GM12878 (cell line): ENCODE data around the gene AK5. TPM values are rescaled to one million over a fixed set of nuclear protein-coding genes. Genes with fewer than 3 reads are reported as not detected.

Source experiments
- ATAC-seq: fragments of 200-7000 bp; cut with Tn5 transposase; 3 replicates; pipeline ENCODE4 v1.9.1; 2020; ENCODE audit warnings: mild to moderate bottlenecking, moderate library complexity
- BruUV-seq: library from RNA; stranded (reverse); fragments of 400-500 nt; replicated peaks from 2 replicates; lab custom pipeline; 2021; lab: Mats Ljungman, UMichigan
- CTCF ChIA-PET: fragments of 300-600 bp; sonication (Branson Sonifier 250); formaldehyde crosslinking; extraction: SDS; loops from one replicate; lab custom pipeline; 2021; ENCODE audit warnings: inconsistent platforms; lab: Yijun Ruan, JAX
- POLR2A ChIA-PET: fragments of 350-600 bp; formaldehyde crosslinking; extraction: SDS; loops from one replicate; lab custom pipeline; 2021; ENCODE audit warnings: inconsistent platforms; lab: Charles Lee
- RAD21 ChIA-PET: fragments of 300-600 bp; sonication (Branson Sonifier 250); formaldehyde crosslinking; loops from one replicate; lab custom pipeline; 2023; ENCODE audit warnings: antibody characterized with exemption; ENCODE audit not compliant: unreplicated experiment; lab: Charles Lee
- SMC1A ChIA-PET: fragments of 300-600 bp; sonication (Branson Sonifier 250); formaldehyde crosslinking; loops from one replicate; lab custom pipeline; 2023; ENCODE audit not compliant: unreplicated experiment, uncharacterized antibody; lab: Charles Lee
- DNase-seq: peaks from one replicate; pipeline ENCODE4 v3.0.0-alpha.2; 2011; ENCODE audit warnings: low read depth, low spot score
- FAIRE-seq: peaks from 3 replicates; lab custom pipeline; 2011; peaks lifted over from hg19 to GRCh38; lab: Jason Lieb, UNC
- H2AFZ ChIP-seq: 2 replicates; pipeline ENCODE4 v1.6.0; 2011; ENCODE audit warnings: low read depth, low read length, control low read depth; ENCODE audit not compliant: control insufficient read depth
- H3K27ac ChIP-seq: 2 replicates; pipeline ENCODE4 v1.5.1; 2011; ENCODE audit warnings: control low read depth; ENCODE audit not compliant: control insufficient read depth, insufficient read depth
- H3K27me3 ChIP-seq, 2 experiments: replicated peaks in 1 of 2; 2 replicates each; pipeline versions ENCODE4 v1.6.0 to v1.6.1; 2011; ENCODE audit warnings: low read length in 1 of 2; ENCODE audit not compliant: control insufficient read depth in 2 of 2, insufficient read depth in 2 of 2
- H3K36me3 ChIP-seq, 2 experiments: 2 replicates each; pipeline ENCODE4 v1.5.1; 2011; ENCODE audit warnings: low read length in 1 of 2; ENCODE audit not compliant: control insufficient read depth in 2 of 2, insufficient read depth in 2 of 2
- H3K4me1 ChIP-seq: 2 replicates; pipeline ENCODE4 v1.6.1; 2011; ENCODE audit warnings: mild to moderate bottlenecking, low read length, moderate library complexity, mixed read lengths; ENCODE audit not compliant: control insufficient read depth, insufficient read depth
- H3K4me2 ChIP-seq: 2 replicates; pipeline ENCODE4 v1.6.0; 2011; ENCODE audit warnings: control low read depth; ENCODE audit not compliant: control insufficient read depth, insufficient read depth
- H3K4me3 ChIP-seq: fragments of 200-600 bp; sonication (generic); 2 replicates; pipeline ENCODE4 v1.5.1; 2016
- H3K79me2 ChIP-seq: 2 replicates; pipeline ENCODE4 v1.6.0; 2011; ENCODE audit warnings: low read length; ENCODE audit not compliant: control insufficient read depth, insufficient read depth
- H3K9ac ChIP-seq: 2 replicates; pipeline ENCODE4 v1.8.0; 2011; ENCODE audit warnings: low read length, control low read depth, mixed read lengths; ENCODE audit not compliant: control insufficient read depth, insufficient read depth
- H3K9me3 ChIP-seq: replicated peaks from 3 replicates; pipeline ENCODE4 v1.5.1; 2011; ENCODE audit warnings: mild to moderate bottlenecking, low read length; ENCODE audit not compliant: control insufficient read depth, insufficient read depth
- H4K20me1 ChIP-seq: 2 replicates; pipeline ENCODE4 v1.6.0; 2011; ENCODE audit not compliant: control insufficient read depth, insufficient read depth
- FOS ChIP-seq: IDR thresholded peaks from 3 replicates; pipeline ENCODE4 v1.6.1; 2011; ENCODE audit warnings: borderline replicate concordance; ENCODE audit not compliant: insufficient read length; ENCODE audit errors: extremely low read depth
- HDAC6 ChIP-seq: fragments of 200-600 bp; sonication (generic); IDR thresholded peaks from one replicate; pipeline ENCODE4 v1.8.0; 2017; ENCODE audit warnings: antibody characterized with exemption; ENCODE audit not compliant: unreplicated experiment
- RUNX3 ChIP-seq: IDR thresholded peaks from 2 replicates; pipeline ENCODE4 v1.6.1; 2012; ENCODE audit warnings: low read length, inconsistent platforms
- STAT3 ChIP-seq: IDR thresholded peaks from 2 replicates; pipeline ENCODE4 v1.6.1; 2011; ENCODE audit warnings: low read depth, low read length, improper control_type of control experiment
- TCF7 ChIP-seq: IDR thresholded peaks from 2 replicates; pipeline ENCODE4 v1.6.1; 2014; ENCODE audit warnings: antibody characterized with exemption, borderline replicate concordance
- ZBTB33 ChIP-seq: fragments of 450-650 bp; IDR thresholded peaks from 2 replicates; pipeline ENCODE4 v1.6.1; 2017; ENCODE audit warnings: mild to moderate bottlenecking
- ZNF217 ChIP-seq: fragments of 450-650 bp; IDR thresholded peaks from 2 replicates; pipeline ENCODE4 v1.6.1; 2017; ENCODE audit warnings: antibody characterized with exemption, mild to moderate bottlenecking
- WGBS: methylation state at CpG from one replicate; pipeline ENCODE4 v1.1.6; 2016; ENCODE audit warnings: low lambda C conversion rate; ENCODE audit not compliant: insufficient replicate concordance, insufficient coverage; ENCODE audit errors: missing lambda C conversion rate; 5-methylcytosine and 5-hydroxymethylcytosine counted together
- in situ Hi-C: fragments of 300-500 bp; cut with MboI; formaldehyde crosslinking; loops from 9 replicates; pipeline ENCODE4 v1.14.3; 2018; ENCODE audit warnings: mixed read lengths
- intact Hi-C: fragments of 100-400 bp; cut with micrococcal nuclease; formaldehyde crosslinking; loops from one replicate; pipeline ENCODE4 v1.14.2; 2022; ENCODE audit not compliant: unreplicated experiment
- polyA plus RNA-seq, 11 experiments: library from polyadenylated mRNA; depleted of rRNA in 4 of 11; unstranded in 6 of 11; stranded (reverse) in 5 of 11; fragments of >200 nt; fragmentation: Nextera tagmentation in 4 of 11; fragmentation: Illumina TruSeq in 1 of 11; extraction: Ambion mirVana in 4 of 11; extraction: Trizol in 1 of 11; gene quantifications; 1 replicate in 1 of 11; 2 replicates in 10 of 11; pipeline versions ENCODE4 v1.2.1 to v1.2.3, GENCODE V29; 2011 to 2016; ENCODE audit warnings: inconsistent platforms in 2 of 11, missing spikeins in 2 of 11, low read depth in 1 of 11
- total RNA-seq, 4 experiments: library from RNA; depleted of rRNA in 3 of 4; stranded (reverse); fragments of >200 nt in 3 of 4; fragmentation: Illumina TruSeq in 1 of 4; extraction: Trizol in 1 of 4; gene quantifications; 2 replicates each; pipeline versions ENCODE4 v1.2.1 to v1.2.3, GENCODE V29; 2013 to 2021
- TF ChIP-seq, protein P1 (sequence below): fragments of 450-650 bp; IDR thresholded peaks from 2 replicates; pipeline ENCODE4 v1.6.1; 2017; ENCODE audit warnings: mild to moderate bottlenecking, low read depth, inconsistent platforms; ENCODE audit not compliant: poor library complexity, severe bottlenecking

The AK5 gene
- total and polyA plus RNA-seq, 10 of the 15 experiments (the other 5 are each of a cell fraction or from before 2014, with no cell fraction given) = 0.08 to 0.33 TPM; not detected in 8

DNA sequence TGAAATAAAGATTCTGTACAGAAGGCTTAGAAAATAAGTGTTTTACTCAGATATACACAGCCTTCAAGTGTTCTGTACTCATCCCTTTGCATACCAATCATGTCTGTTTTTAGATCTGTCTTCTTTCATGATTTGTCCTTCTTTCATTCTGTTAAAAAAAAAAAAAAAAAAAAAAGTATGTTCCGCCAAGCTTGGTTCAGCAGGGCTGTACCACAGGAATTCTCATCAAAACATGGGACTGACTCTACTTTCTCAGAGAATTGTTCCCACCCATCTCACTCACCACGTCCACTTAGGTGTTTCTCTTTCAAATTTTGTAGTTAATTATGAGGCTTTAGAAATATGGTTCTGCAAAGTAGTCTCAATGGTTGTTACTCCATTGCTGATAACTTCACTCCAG lies 119.0 kb downstream of the AK5 start:
- BruUV-seq = no TSS peak
- DNase-seq = no peak
- no peak for FAIRE-seq

More for the DNA sequence above, 119.0 kb downstream of the AK5 start:
- in situ Hi-C loops (no loop called here), intact Hi-C loops (no loop called here)
- ChIA-PET SMC1A (no interaction called here), POLR2A (interaction anchor here (0.6 kb wide), 1 partner anchor 191 kb away, joined by 4 read pairs; no protein-coding TSS in a partner anchor), CTCF (no interaction called here), RAD21 (no interaction called here)
- Histone ChIP-seq H3K9ac (no peak overlapping the region), H3K4me2 (no peak overlapping the region), H4K20me1 (no peaks in the 10 kb centered on the region), H3K9me3 (no peaks in the 10 kb centered on the region), H3K27ac (no peak overlapping the region), H3K4me3 (no peak overlapping the region), H3K36me3 (no peaks in the 10 kb centered on the region), H3K4me1 (no peaks in the 10 kb centered on the region), H3K27me3 (no peaks in the 10 kb centered on the region), H2AFZ (no peak overlapping the region), H3K79me2 (no peaks in the 10 kb centered on the region)
- ATAC-seq = no peak
- WGBS = 40% methylated on average over 2 of the region's 2 CpGs
- TF ChIP-seq RUNX3 (no peak), HDAC6 (no peak), STAT3 (no peak), FOS (no peak), ZBTB33 (no peak), TCF7 (no peak), ZNF217 (no peak)
- TF ChIP-seq, protein P1, sequence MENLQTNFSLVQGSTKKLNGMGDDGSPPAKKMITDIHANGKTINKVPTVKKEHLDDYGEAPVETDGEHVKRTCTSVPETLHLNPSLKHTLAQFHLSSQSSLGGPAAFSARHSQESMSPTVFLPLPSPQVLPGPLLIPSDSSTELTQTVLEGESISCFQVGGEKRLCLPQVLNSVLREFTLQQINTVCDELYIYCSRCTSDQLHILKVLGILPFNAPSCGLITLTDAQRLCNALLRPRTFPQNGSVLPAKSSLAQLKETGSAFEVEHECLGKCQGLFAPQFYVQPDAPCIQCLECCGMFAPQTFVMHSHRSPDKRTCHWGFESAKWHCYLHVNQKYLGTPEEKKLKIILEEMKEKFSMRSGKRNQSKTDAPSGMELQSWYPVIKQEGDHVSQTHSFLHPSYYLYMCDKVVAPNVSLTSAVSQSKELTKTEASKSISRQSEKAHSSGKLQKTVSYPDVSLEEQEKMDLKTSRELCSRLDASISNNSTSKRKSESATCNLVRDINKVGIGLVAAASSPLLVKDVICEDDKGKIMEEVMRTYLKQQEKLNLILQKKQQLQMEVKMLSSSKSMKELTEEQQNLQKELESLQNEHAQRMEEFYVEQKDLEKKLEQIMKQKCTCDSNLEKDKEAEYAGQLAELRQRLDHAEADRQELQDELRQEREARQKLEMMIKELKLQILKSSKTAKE = no peak
